Uterus (tissue), 4 donors: Measurements from ENCODE around the gene EFS. TPM values are rescaled to one million over a fixed set of nuclear protein-coding genes. Genes with fewer than 3 reads are reported as not detected.

Source experiments
- DNase-seq, 2 donors: peaks; one replicate each; pipeline ENCODE4 v3.0.0-alpha.2; 2019 to 2020
- H3K27ac ChIP-seq, 2 donors: fragments of 200-600 bp; sonication (generic); 1 replicate in 1 of 2; 2 replicates in 1 of 2; pipeline ENCODE4 v1.5.1; 2016 to 2018
- H3K27me3 ChIP-seq, 2 donors: fragments of 200-600 bp; sonication (generic); one replicate each; pipeline ENCODE4 v1.5.1; 2018 to 2019; ENCODE audit warnings: control low read depth in 1 of 2
- H3K36me3 ChIP-seq, 2 donors: fragments of 200-600 bp; sonication (generic); one replicate each; pipeline ENCODE4 v1.5.1; 2019; ENCODE audit warnings: control low read depth in 1 of 2
- H3K4me1 ChIP-seq, 2 donors: fragments of 200-600 bp; sonication (generic); one replicate each; pipeline ENCODE4 v1.5.1; 2018 to 2019; ENCODE audit warnings: control low read depth in 1 of 2
- H3K4me3 ChIP-seq, 2 donors: fragments of 200-600 bp; sonication (generic); 1 replicate in 1 of 2; 2 replicates in 1 of 2; pipeline ENCODE4 v1.5.1; 2018 to 2019; ENCODE audit warnings: mild to moderate bottlenecking in 1 of 2
- H3K9me3 ChIP-seq, 2 donors: fragments of 200-600 bp; sonication (generic); one replicate each; pipeline ENCODE4 v1.5.1; 2019; ENCODE audit warnings: control low read depth in 1 of 2
- CTCF ChIP-seq, 4 experiments: fragments of 200-600 bp in 2 of 4; fragments of 450-650 bp in 2 of 4; sonication (generic) in 2 of 4; IDR thresholded peaks; one replicate each; pipeline ENCODE4 v1.5.1; 2016 to 2019; ENCODE audit warnings: antibody characterized with exemption in 4 of 4, mild to moderate bottlenecking in 2 of 4, moderate library complexity in 1 of 4
- POLR2A ChIP-seq, 2 donors: fragments of 450-650 bp; IDR thresholded peaks; one replicate each; pipeline ENCODE4 v1.6.1; 2016; ENCODE audit warnings: antibody characterized with exemption in 2 of 2, mild to moderate bottlenecking in 1 of 2, moderate library complexity in 1 of 2
- intact Hi-C: fragments of 100-400 bp; cut with DNase I; formaldehyde crosslinking; loops from one replicate; pipeline ENCODE4 v1.15.1; 2023; ENCODE audit warnings: low total_unique reads
- total RNA-seq, 4 donors: library from RNA; depleted of rRNA in 3 of 4; stranded (reverse); fragments of >200 nt in 3 of 4; gene quantifications; one replicate each; pipeline versions ENCODE4 v1.1.0 to v1.2.4, GENCODE V29; 2014 to 2023
- donor health status: DM: yes; HTN: yes; CAD: no.

EFS gene
- total RNA-seq, 4 donors from 2014 or later, result 4.1 to 42.4 (median 21.7) TPM

- Histone ChIP-seq H3K4me1 (no peaks in the 10 kb centered on the region), H3K36me3 (no peaks in the 10 kb centered on the region), H3K27ac (no peak overlapping the region), H3K4me3 (no peak overlapping the region), H3K9me3 (no peaks in the 10 kb centered on the region), H3K27me3 (no peaks in the 10 kb centered on the region)
- intact Hi-C loops, result no loop called here
- no peak for DNase-seq
- TF ChIP-seq CTCF (IDR thresholded peaks at IDR 0.05) (no peak), POLR2A (IDR thresholded peaks at IDR 0.05) (no peak)
Measured at GRCh38 chr14:23381871-23382270, 16.9 kb upstream of the EFS start.

GRCh38 chr14:23380976-23381375 is 16.0 kb upstream of the EFS start:
- no peaks in the 10 kb centered on the region for H3K4me1 ChIP-seq
- no peak for TF ChIP-seq CTCF (IDR thresholded peaks at IDR 0.05)
- TF ChIP-seq POLR2A (IDR thresholded peaks at IDR 0.05), result no peak
- H3K27me3 ChIP-seq, result no peaks in the 10 kb centered on the region
- H3K9me3 ChIP-seq, result no peaks in the 10 kb centered on the region
- no peak overlapping the region for H3K4me3 ChIP-seq
- no peak for DNase-seq
- H3K27ac ChIP-seq, result no peak overlapping the region
- H3K36me3 ChIP-seq, result no peaks in the 10 kb centered on the region
- intact Hi-C loops, result no loop called here

- DNase-seq, result no peak
- Histone ChIP-seq H3K27ac (no peak overlapping the region), H3K9me3 (no peaks in the 10 kb centered on the region), H3K27me3 (no peaks in the 10 kb centered on the region), H3K4me1 (no peaks in the 10 kb centered on the region), H3K4me3 (no peak overlapping the region), H3K36me3 (no peaks in the 10 kb centered on the region)
- intact Hi-C loops, result no loop called here
- no peak for TF ChIP-seq POLR2A (IDR thresholded peaks at IDR 0.05)
- TF ChIP-seq CTCF (IDR thresholded peaks at IDR 0.05), result no peak
Measured at GRCh38 chr14:23380197-23380914, 15.4 kb upstream of the EFS start.

GRCh38 chr14:23379366-23380196 is 14.6 kb upstream of the EFS start:
- intact Hi-C loops, result loop anchor here (5.0 kb wide), 1 partner anchor 52 kb away; no protein-coding TSS in a partner anchor
- Histone ChIP-seq H3K9me3 (no peaks in the 10 kb centered on the region), H3K4me3 (no peak overlapping the region), H3K27me3 (no peaks in the 10 kb centered on the region), H3K4me1 (no peaks in the 10 kb centered on the region), H3K27ac (no peak overlapping the region), H3K36me3 (no peaks in the 10 kb centered on the region)
- TF ChIP-seq POLR2A (IDR thresholded peaks at IDR 0.05), result no peak
- TF ChIP-seq CTCF (IDR thresholded peaks at IDR 0.05), result peak; percentile 84 to 89 (median 86)
- DNase-seq, result peak in 1 of 2 donors; percentile 54
